K562 (cell line): Measurements from ENCODE around the gene BTAF1.

Experiments
- HDAC6 ChIP-seq: IDR thresholded peaks from 2 replicates; pipeline ENCODE4 v1.6.1; 2012; ENCODE audit warnings: low read depth, mild to moderate bottlenecking, control low read depth, inconsistent platforms, low read length, moderate library complexity
- KAT8 ChIP-seq: fragments of 450-650 bp; IDR thresholded peaks from 2 replicates; pipeline ENCODE4 v1.6.1; 2016; ENCODE audit warnings: low read depth, mild to moderate bottlenecking
- SMAD1 ChIP-seq: fragments of 150-350 bp; IDR thresholded peaks from 2 replicates; pipeline ENCODE4 v1.6.1; 2014; ENCODE audit warnings: low read length, low read depth; ENCODE audit not compliant: partially characterized antibody
- ZBTB1 ChIP-seq: sonication (generic); formaldehyde crosslinking; IDR thresholded peaks from 2 replicates; pipeline ENCODE4 v1.8.1; 2023; ENCODE audit warnings: missing genetic modification reagents, low read depth, mild to moderate bottlenecking, borderline replicate concordance
- TF ChIP-seq, protein P1 (sequence below): sonication (generic); formaldehyde crosslinking; IDR thresholded peaks from 2 replicates; pipeline ENCODE4 v1.9.0; 2022; ENCODE audit warnings: mild to moderate bottlenecking, missing genetic modification reagents
- TF ChIP-seq, protein P2 (sequence below): sonication (generic); formaldehyde crosslinking; IDR thresholded peaks from 2 replicates; pipeline ENCODE4 v1.5.0; 2020; ENCODE audit warnings: missing genetic modification reagents
- TF ChIP-seq, protein P3 (sequence below): sonication (generic); formaldehyde crosslinking; IDR thresholded peaks from 2 replicates; pipeline ENCODE4 v1.8.0; 2022; ENCODE audit warnings: mild to moderate bottlenecking, low read depth, missing genetic modification reagents
- TF ChIP-seq, protein P4 (sequence below), 2 experiments: fragments of 450-650 bp in 1 of 2; sonication (generic) in 1 of 2; formaldehyde crosslinking in 1 of 2; IDR thresholded peaks in 1 of 2; conservative IDR thresholded peaks in 1 of 2; 2 replicates each; pipeline versions ENCODE4 v1.6.1 to v1.8.1; 2016 to 2023; ENCODE audit warnings: mild to moderate bottlenecking in 2 of 2, moderate library complexity in 2 of 2, inconsistent platforms in 1 of 2, missing genetic modification reagents in 1 of 2

DNA sequence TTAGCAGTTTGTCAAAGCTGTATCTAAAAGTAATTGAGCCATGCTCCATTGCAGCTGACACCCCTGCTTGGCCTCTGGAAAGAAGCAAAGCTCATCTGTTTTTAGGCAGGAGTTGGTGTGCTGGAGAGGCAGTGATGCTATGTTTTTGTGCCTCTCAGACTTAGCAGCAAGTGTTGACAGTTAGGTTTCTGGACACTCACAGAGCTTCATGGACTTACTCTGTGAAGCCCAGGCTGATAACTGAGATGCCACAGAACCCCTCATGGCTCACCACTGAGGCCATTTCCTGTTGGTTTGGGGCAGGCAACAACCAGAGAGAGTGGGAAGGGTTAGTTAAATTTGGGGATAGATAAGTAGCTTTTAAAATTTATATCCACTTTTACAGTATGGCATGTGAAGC is 59.8 kb downstream of the BTAF1 start:
- TF ChIP-seq SMAD1 (no peak), HDAC6 (no peak), KAT8 (no peak), ZBTB1 (CRISPR knock-in tag) (no peak)
- TF ChIP-seq, protein P1, sequence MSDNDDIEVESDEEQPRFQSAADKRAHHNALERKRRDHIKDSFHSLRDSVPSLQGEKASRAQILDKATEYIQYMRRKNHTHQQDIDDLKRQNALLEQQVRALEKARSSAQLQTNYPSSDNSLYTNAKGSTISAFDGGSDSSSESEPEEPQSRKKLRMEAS (CRISPR knock-in tag), result no peak
- TF ChIP-seq, protein P2, sequence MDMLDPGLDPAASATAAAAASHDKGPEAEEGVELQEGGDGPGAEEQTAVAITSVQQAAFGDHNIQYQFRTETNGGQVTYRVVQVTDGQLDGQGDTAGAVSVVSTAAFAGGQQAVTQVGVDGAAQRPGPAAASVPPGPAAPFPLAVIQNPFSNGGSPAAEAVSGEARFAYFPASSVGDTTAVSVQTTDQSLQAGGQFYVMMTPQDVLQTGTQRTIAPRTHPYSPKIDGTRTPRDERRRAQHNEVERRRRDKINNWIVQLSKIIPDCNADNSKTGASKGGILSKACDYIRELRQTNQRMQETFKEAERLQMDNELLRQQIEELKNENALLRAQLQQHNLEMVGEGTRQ (CRISPR knock-in tag), result no peak
- TF ChIP-seq, protein P3, sequence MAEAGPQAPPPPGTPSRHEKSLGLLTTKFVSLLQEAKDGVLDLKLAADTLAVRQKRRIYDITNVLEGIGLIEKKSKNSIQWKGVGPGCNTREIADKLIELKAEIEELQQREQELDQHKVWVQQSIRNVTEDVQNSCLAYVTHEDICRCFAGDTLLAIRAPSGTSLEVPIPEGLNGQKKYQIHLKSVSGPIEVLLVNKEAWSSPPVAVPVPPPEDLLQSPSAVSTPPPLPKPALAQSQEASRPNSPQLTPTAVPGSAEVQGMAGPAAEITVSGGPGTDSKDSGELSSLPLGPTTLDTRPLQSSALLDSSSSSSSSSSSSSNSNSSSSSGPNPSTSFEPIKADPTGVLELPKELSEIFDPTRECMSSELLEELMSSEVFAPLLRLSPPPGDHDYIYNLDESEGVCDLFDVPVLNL, result no peak
- TF ChIP-seq, protein P4, sequence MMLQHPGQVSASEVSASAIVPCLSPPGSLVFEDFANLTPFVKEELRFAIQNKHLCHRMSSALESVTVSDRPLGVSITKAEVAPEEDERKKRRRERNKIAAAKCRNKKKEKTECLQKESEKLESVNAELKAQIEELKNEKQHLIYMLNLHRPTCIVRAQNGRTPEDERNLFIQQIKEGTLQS (IDR thresholded peaks at IDR 0.05), result no peak
- TF ChIP-seq, protein P4 (CRISPR knock-in tag; conservative IDR thresholded peaks at IDR 0.05), result no peak
